ENCODE data around the gene OGFOD2. TPM values are rescaled to one million over a fixed set of nuclear protein-coding genes. Genes with fewer than 3 reads are reported as not detected.

Gene OGFOD2
- total RNA-seq, 2 donors from 2014 or later, result 6.6 to 9.6 TPM

- no peak for ATAC-seq (ENCODE audit: insufficient number of reproducible peaks, low FRiP score, low read depth)
Observed at GRCh38 chr12:123021688-123022604, 46.9 kb downstream of the OGFOD2 start.

GRCh38 chr12:123022846-123023245 lies 47.8 kb downstream of the OGFOD2 start:
- TF ChIP-seq, protein P1, sequence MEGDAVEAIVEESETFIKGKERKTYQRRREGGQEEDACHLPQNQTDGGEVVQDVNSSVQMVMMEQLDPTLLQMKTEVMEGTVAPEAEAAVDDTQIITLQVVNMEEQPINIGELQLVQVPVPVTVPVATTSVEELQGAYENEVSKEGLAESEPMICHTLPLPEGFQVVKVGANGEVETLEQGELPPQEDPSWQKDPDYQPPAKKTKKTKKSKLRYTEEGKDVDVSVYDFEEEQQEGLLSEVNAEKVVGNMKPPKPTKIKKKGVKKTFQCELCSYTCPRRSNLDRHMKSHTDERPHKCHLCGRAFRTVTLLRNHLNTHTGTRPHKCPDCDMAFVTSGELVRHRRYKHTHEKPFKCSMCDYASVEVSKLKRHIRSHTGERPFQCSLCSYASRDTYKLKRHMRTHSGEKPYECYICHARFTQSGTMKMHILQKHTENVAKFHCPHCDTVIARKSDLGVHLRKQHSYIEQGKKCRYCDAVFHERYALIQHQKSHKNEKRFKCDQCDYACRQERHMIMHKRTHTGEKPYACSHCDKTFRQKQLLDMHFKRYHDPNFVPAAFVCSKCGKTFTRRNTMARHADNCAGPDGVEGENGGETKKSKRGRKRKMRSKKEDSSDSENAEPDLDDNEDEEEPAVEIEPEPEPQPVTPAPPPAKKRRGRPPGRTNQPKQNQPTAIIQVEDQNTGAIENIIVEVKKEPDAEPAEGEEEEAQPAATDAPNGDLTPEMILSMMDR (IDR thresholded peaks at IDR 0.05), result no peak
- Histone ChIP-seq H3K4me3 (no peak overlapping the region), H3K27ac (no peak overlapping the region), H3K9me3 (no peaks in the 10 kb centered on the region), H3K27me3 (replicated peaks; ENCODE audit: insufficient read depth) (no peaks in the 10 kb centered on the region), H3K36me3 (no peaks in the 10 kb centered on the region), H3K4me1 (ENCODE audit: control insufficient read depth in 1 of 2, low read depth in 2 of 2) (no peaks in the 10 kb centered on the region)
- DNase-seq (ENCODE audit: low spot score) (no peak), ATAC-seq (ENCODE audit: insufficient number of reproducible peaks, low FRiP score, low read depth) (no peak)

More at GRCh38 chr12:123021688-123022604, 46.9 kb downstream of the OGFOD2 start:
- Histone ChIP-seq H3K4me3 (no peak overlapping the region), H3K36me3 (no peaks in the 10 kb centered on the region), H3K4me1 (ENCODE audit: control insufficient read depth in 1 of 2, low read depth in 2 of 2) (no peaks in the 10 kb centered on the region), H3K27ac (no peak overlapping the region), H3K27me3 (replicated peaks; ENCODE audit: insufficient read depth) (no peaks in the 10 kb centered on the region), H3K9me3 (no peaks in the 10 kb centered on the region)
- TF ChIP-seq, protein P1 (IDR thresholded peaks at IDR 0.05), result no peak
- no peak for DNase-seq (ENCODE audit: low spot score)

GRCh38 chr12:123024819-123025391 lies 49.9 kb downstream of the OGFOD2 start:
- no peaks in the 10 kb centered on the region for H3K4me1 ChIP-seq (ENCODE audit: control insufficient read depth in 1 of 2, low read depth in 2 of 2)
- H3K9me3 ChIP-seq, result no peaks in the 10 kb centered on the region
- no peaks in the 10 kb centered on the region for H3K36me3 ChIP-seq
- H3K4me3 ChIP-seq, result no peak overlapping the region
- no peak overlapping the region for H3K27ac ChIP-seq
- TF ChIP-seq, protein P1 (IDR thresholded peaks at IDR 0.05), result no peak
- no peaks in the 10 kb centered on the region for H3K27me3 ChIP-seq (replicated peaks; ENCODE audit: insufficient read depth)
- no peak for DNase-seq (ENCODE audit: low spot score)
- ATAC-seq (ENCODE audit: insufficient number of reproducible peaks, low FRiP score, low read depth), result no peak

DNA sequence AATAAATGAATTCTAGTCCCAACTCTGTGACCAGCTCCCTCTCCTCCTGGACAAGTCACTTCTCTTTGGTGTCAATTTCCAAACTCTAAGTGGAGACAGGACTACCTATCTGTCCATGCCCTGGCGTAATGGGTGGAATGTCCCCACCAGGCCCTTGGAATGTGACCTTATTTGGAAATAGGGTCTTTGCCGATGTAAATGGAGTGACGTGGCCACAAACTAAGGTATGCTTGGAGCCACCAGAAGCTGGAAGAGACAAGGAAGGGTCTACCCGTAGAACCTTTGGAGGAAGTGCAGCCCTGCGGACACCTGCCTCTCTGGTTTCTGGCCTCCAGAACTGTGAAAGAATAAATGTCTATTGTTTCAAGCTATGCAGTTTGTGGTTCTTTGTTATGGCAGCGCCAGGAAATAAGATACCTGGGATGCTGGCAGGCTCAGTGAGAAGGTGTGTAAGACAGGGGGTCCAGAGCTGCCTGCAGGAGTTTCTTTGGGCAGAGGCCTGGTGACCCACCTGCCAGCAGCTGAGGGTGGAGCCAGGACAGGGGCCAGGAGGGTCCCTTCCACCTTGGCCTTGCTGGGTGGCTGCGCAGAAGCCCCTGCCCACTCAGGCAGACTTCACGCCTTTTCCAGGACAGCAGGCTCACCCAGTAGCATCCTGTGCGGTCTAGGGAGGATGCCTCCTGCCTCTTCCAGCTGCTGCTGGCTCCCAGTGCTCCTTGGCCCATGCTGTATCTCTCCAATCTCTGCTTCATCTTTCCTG lies 51.2 kb downstream of the OGFOD2 start:
- Histone ChIP-seq H3K4me1 (ENCODE audit: control insufficient read depth in 1 of 2, low read depth in 2 of 2) (no peaks in the 10 kb centered on the region), H3K27ac (no peak overlapping the region), H3K36me3 (no peaks in the 10 kb centered on the region), H3K4me3 (no peak overlapping the region), H3K9me3 (no peaks in the 10 kb centered on the region), H3K27me3 (replicated peaks; ENCODE audit: insufficient read depth) (no peaks in the 10 kb centered on the region)
- no peak for ATAC-seq (ENCODE audit: insufficient number of reproducible peaks, low FRiP score, low read depth)
- TF ChIP-seq, protein P1 (IDR thresholded peaks at IDR 0.05), result no peak
- DNase-seq (ENCODE audit: low spot score), result no peak

All from thoracic aorta (tissue), 2 donors.